GM12874 (cell line): ENCODE data around the gene RNF167.

Source experiments
- TF ChIP-seq, protein P1 (sequence below): IDR thresholded peaks from 2 replicates; pipeline ENCODE4 v1.5.1; 2011; ENCODE audit warnings: low read depth, mild to moderate bottlenecking, control low read depth, low read length, moderate library complexity; ENCODE audit not compliant: insufficient read depth

The RNF167 gene

GRCh38 chr17:4956493-4957061 lies 16.5 kb downstream of the RNF167 start:
- TF ChIP-seq, protein P1, sequence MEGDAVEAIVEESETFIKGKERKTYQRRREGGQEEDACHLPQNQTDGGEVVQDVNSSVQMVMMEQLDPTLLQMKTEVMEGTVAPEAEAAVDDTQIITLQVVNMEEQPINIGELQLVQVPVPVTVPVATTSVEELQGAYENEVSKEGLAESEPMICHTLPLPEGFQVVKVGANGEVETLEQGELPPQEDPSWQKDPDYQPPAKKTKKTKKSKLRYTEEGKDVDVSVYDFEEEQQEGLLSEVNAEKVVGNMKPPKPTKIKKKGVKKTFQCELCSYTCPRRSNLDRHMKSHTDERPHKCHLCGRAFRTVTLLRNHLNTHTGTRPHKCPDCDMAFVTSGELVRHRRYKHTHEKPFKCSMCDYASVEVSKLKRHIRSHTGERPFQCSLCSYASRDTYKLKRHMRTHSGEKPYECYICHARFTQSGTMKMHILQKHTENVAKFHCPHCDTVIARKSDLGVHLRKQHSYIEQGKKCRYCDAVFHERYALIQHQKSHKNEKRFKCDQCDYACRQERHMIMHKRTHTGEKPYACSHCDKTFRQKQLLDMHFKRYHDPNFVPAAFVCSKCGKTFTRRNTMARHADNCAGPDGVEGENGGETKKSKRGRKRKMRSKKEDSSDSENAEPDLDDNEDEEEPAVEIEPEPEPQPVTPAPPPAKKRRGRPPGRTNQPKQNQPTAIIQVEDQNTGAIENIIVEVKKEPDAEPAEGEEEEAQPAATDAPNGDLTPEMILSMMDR = no peak

GRCh38 chr17:4958102-4958501 lies 18.0 kb downstream of the RNF167 start:
- TF ChIP-seq, protein P1 = no peak

GRCh38 chr17:4959261-4959965 lies 19.3 kb downstream of the RNF167 start:
- TF ChIP-seq, protein P1 = no peak

GRCh38 chr17:4960279-4960922 lies 20.3 kb downstream of the RNF167 start:
- TF ChIP-seq, protein P1 = no peak

DNA sequence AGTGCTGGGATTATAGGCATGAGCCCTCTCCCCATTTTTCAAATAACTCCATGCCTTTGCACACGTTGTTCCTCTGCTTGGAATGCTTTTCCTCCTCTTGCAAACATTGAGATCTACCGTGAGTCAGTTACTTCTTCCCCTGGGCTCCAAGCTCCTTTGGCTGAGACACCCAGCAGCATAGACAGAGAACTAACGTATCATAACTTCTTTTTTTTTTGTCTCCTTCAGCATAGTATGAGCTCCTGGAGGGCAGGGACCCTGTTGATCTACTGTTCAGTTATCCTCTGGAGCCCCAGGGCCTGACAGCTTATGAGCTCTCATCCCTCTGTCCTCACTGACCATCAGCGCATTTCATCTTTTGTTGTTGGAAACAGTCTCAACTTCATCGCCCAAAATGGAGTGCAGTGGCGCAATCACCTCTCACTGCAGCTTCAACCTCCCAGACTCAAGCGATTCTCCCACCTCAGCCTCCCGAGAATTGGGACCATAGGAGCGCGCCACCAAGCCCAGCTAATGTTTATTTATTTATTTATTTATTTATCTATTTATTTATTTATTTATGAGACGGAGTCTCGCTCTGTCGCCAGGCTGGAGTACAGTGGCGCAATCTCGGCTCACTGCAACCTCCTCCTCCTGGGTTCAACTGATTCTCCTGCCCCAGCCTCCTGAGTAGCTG lies 25.4 kb downstream of the RNF167 start:
- TF ChIP-seq, protein P1 = no peak

- TF ChIP-seq, protein P1 = no peak
These were observed 26.9 kb downstream of the RNF167 start for GRCh38 chr17:4966844-4967538.
